ENCODE measurements around the gene MSX1. TPM values are rescaled to one million over a fixed set of nuclear protein-coding genes. Genes with fewer than 3 reads are reported as not detected.

The MSX1 gene
- polyA plus RNA-seq, 2 of the 4 experiments (the other 2 are of a cell fraction): 2.2 to 2.8 TPM

GRCh38 chr4:4868040-4868757 is 8.7 kb downstream of the MSX1 start:
- TF ChIP-seq SMC3 (IDR thresholded peaks at IDR 0.05) (no peak), USF2 (IDR thresholded peaks at IDR 0.05) (no peak), CHD2 (IDR thresholded peaks at IDR 0.05; ENCODE audit: low read length, partially characterized antibody) (no peak), HOXA7 (CRISPR knock-in tag; IDR thresholded peaks at IDR 0.05) (no peak), RAD21 (conservative IDR thresholded peaks at IDR 0.05 in 1 of 2, IDR thresholded peaks at IDR 0.05 in 1 of 2) (no peak), MYC (IDR thresholded peaks at IDR 0.05; ENCODE audit: borderline replicate concordance, low read length) (no peak), HDAC2 (IDR thresholded peaks at IDR 0.05) (no peak), HOXB13 (CRISPR knock-in tag; IDR thresholded peaks at IDR 0.05; ENCODE audit: low read depth) (no peak), JUNB (IDR thresholded peaks at IDR 0.05) (no peak), E2F6 (IDR thresholded peaks at IDR 0.05; ENCODE audit: borderline replicate concordance, low read depth) (no peak), ZSCAN20 (CRISPR knock-in tag; IDR thresholded peaks at IDR 0.05) (no peak), ZNF302 (CRISPR knock-in tag; IDR thresholded peaks at IDR 0.05) (no peak), TP53 (CRISPR knock-in tag; IDR thresholded peaks at IDR 0.05) (no peak), POLR2AphosphoS2 (conservative IDR thresholded peaks at IDR 0.05; ENCODE audit: low read length) (no peak), CBX8 (IDR thresholded peaks at IDR 0.05) (no peak), ELK1 (IDR thresholded peaks at IDR 0.05; ENCODE audit: low read depth, low read length) (no peak), HES2 (IDR thresholded peaks at IDR 0.05) (no peak)
- Histone ChIP-seq H3K4me3 (no peak overlapping the region), H3K4me2 (no peak overlapping the region), H3K4me1 (peaks cover 6% of the 10 kb centered on the region; the same call in 1 of the 3 replicates), H3K27ac (no peak overlapping the region), H3K9me3 (no peaks in the 10 kb centered on the region)
- 44% methylated on average over 15 of the region's 24 CpGs for WGBS (ENCODE audit: missing lambda C conversion rate)
- FAIRE-seq (no peak), ATAC-seq (no peak), DNase-seq (ENCODE audit: low read depth in 1 of 2, low spot score in 1 of 2) (no peak)
- CTCF ChIA-PET: interaction anchor here (0.6 to 1.2 kb wide), 2 partner anchors 12 to 33 kb away, joined by 3 to 4 read pairs; no protein-coding TSS in a partner anchor
- POLR2A ChIA-PET: no interaction called here

- WGBS (ENCODE audit: missing lambda C conversion rate): 38% methylated on average over 23 of the region's 37 CpGs
- TF ChIP-seq ESRRA (IDR thresholded peaks at IDR 0.05; ENCODE audit: borderline replicate concordance, low read length) (no peak), EHF (CRISPR knock-in tag; IDR thresholded peaks at IDR 0.05) (no peak), RNF2 (IDR thresholded peaks at IDR 0.05; ENCODE audit: borderline replicate concordance, low read depth) (no peak), JUN (IDR thresholded peaks at IDR 0.05) (no peak), HOXA7 (CRISPR knock-in tag; IDR thresholded peaks at IDR 0.05) (no peak), NFE2L2 (conservative IDR thresholded peaks at IDR 0.05; ENCODE audit: low read length) (no peak), CEBPB (IDR thresholded peaks at IDR 0.05) (no peak), KDM1A (IDR thresholded peaks at IDR 0.05; ENCODE audit: low read depth) (no peak), TP53 (CRISPR knock-in tag; IDR thresholded peaks at IDR 0.05) (no peak), JUNB (IDR thresholded peaks at IDR 0.05) (no peak), TFCP2L1 (CRISPR knock-in tag; IDR thresholded peaks at IDR 0.05) (no peak), NR3C1 (IDR thresholded peaks at IDR 0.05) (no peak), EP300 (IDR thresholded peaks at IDR 0.05) (no peak), ZSCAN20 (CRISPR knock-in tag; IDR thresholded peaks at IDR 0.05) (no peak)
- Histone ChIP-seq H3K9me3 (no peaks in the 10 kb centered on the region), H3K4me1 (peaks cover 6% of the 10 kb centered on the region; the same call in 1 of the 3 replicates), H3K4me2 (peak overlapping the region; percentile 33; the same call in 1 of the 3 replicates), H3K4me3 (no peak overlapping the region), H3K27ac (no peak overlapping the region)
- CTCF ChIA-PET: interaction anchor here (0.6 kb wide), 1 partner anchor 33 kb away, joined by 3 read pairs; no protein-coding TSS in a partner anchor
- ATAC-seq (no peak), FAIRE-seq (no peak), DNase-seq (ENCODE audit: low read depth in 1 of 2, low spot score in 1 of 2) (no peak)
- POLR2A ChIA-PET: no interaction called here
These were observed 9.6 kb downstream of the MSX1 start for GRCh38 chr4:4868758-4869723.

Data from A549 (cell line).